ENCODE measurements around the gene SLC66A2. TPM values are rescaled to one million over a fixed set of nuclear protein-coding genes. Genes with fewer than 3 reads are reported as not detected.
"Not testable (repeated sequence)": the region's sequence is repeated elsewhere in the genome, so short reads cannot be mapped to it uniquely, and the experiment has no call there.

SLC66A2 gene
- 100 to 1,000 TPM in 2 of 4 donors, 10 to 100 TPM in 2; 69.4 to 176 (median 103) TPM for total RNA-seq

DNA sequence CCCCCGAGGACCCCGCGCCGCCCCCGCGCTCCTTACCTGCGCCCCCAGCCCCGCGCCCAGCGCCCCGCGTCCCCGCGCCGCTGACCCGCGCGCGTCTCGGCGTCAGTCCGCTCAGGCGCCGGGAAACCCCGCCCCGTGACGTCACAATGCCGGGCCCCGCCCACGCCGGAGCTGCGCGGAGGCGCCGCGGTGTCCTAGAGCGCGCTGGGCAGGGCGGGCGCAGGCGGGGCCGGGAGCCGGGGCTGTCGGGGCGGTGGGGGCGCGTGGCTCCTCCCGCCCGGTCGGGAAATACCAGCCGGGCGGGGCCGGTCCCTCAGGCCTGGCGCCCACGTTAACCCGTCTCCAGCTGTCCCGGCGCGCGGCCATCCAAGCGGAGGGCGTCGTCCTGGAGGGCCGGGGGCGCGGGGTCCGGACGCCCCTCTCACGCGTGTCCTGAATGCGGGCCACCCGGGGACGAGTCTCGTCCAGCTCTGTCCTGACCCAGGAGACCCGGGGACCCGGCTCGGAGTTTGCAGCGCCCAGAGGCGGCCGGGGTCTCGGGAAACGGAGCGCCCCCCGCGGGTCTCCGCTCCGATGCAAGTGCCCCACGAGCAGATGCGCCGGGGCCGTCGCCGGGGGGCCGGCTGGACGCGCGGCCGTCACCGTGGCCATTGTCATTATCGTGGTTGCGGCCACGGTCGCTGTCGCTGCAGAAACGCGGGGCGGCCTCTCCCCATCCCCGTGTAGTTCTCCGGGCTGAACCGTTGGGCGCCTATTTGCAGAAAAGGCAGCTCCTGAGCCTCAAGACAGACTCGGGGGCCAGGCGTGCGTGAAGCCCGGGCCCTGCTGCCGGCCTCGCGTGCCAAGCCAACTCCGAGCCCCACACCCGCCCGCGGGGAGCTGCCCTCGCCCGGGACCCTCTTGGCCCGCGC lies at the start of gene SLC66A2:
Gene SLC66A2 (minus strand): TSS at position 109 of the 911 bp plus-strand sequence. CDS start 727 bp downstream, outside the sequence.
- TF ChIP-seq, protein P1, sequence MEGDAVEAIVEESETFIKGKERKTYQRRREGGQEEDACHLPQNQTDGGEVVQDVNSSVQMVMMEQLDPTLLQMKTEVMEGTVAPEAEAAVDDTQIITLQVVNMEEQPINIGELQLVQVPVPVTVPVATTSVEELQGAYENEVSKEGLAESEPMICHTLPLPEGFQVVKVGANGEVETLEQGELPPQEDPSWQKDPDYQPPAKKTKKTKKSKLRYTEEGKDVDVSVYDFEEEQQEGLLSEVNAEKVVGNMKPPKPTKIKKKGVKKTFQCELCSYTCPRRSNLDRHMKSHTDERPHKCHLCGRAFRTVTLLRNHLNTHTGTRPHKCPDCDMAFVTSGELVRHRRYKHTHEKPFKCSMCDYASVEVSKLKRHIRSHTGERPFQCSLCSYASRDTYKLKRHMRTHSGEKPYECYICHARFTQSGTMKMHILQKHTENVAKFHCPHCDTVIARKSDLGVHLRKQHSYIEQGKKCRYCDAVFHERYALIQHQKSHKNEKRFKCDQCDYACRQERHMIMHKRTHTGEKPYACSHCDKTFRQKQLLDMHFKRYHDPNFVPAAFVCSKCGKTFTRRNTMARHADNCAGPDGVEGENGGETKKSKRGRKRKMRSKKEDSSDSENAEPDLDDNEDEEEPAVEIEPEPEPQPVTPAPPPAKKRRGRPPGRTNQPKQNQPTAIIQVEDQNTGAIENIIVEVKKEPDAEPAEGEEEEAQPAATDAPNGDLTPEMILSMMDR (IDR thresholded peaks at IDR 0.05), result no peak
- peak; percentile 89 for DNase-seq (ENCODE audit: low spot score)
- peak; percentile 94 for ATAC-seq (ENCODE audit: low FRiP score)

DNA sequence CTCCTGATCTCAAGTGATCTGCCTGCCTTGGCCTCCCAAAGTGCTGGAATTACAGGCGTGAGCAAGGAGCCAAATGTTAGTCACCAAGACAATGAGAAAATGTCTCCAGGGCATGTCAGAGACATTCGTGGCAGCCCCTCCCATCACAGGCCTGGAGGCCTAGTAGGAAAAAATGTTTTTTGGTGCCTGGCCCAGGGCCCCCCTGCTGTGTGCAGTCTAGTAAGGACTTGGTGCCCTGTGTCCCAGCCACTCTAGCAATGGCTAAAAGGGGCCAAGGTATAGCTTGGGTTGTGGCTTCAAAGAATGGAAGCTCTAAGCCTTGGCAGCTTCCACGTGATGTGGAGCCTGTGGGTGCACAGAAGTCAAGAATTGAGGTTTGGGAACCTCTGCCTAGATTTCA lies 49.4 kb upstream of the SLC66A2 start:
- TF ChIP-seq, protein P1 (IDR thresholded peaks at IDR 0.05), result no peak
- no peak for ATAC-seq (ENCODE audit: low FRiP score)
- DNase-seq (ENCODE audit: low spot score), result no peak

DNA sequence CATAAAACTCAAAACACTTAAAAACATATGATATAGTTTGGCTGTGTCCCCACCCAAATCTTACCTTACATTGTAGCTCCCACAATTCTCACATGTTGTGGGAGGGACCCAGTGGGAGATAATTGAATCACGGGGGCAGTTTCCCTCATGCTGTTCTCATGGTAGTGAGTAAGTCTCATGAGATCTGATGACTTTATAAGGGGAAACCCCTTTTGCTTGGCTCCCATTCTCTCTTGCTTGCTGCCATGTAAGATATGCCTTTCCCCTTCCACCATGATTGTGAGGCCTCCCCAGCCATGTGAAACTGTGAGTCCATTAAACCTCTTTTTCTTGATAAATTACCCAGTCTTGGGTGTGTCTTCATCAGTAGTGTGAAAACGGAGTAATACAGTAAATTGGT lies 48.2 kb upstream of the SLC66A2 start:
- not testable (repeated sequence) for DNase-seq (ENCODE audit: low spot score); ATAC-seq (ENCODE audit: low FRiP score)

DNA sequence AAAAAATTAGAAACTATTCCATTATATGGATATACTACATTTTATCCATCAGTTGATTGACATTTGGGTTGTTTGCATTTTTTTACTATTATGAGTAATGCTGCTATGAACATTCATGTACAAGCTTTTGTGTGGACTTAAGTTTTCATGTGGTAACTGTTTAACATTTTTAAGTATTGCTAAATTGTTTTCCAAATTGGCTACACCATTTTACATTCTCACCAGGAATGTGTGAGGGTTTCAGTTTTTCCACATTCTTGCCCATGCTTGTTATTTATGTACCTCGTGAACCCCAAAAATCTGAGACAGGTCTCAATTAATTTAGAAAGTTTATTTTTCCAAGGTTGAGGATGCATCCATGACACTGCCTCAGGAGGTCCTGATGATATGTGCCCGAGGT lies 40.0 kb upstream of the SLC66A2 start:
- DNase-seq (ENCODE audit: low spot score), result no peak
- no peak for ATAC-seq (ENCODE audit: low FRiP score)
- TF ChIP-seq, protein P1 (IDR thresholded peaks at IDR 0.05), result no peak

DNA sequence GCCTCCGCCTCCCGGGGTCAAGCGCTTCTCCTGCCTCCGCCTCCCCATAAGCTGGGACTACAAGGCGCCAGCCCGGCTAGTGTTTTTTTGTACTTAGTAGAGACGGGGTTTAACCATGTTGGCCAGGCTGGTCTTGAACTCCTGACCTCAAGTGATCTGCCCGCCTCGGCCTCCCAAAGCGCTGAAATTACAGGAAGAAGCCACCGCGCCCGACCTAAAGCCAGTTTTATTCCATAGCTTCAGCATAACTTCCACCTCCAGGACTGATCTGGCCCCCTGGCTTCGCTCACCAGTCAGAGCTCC lies 37.7 kb upstream of the SLC66A2 start:
- no peak for DNase-seq (ENCODE audit: low spot score)
- no peak for ATAC-seq (ENCODE audit: low FRiP score)
- TF ChIP-seq, protein P1 (IDR thresholded peaks at IDR 0.05), result no peak

DNA sequence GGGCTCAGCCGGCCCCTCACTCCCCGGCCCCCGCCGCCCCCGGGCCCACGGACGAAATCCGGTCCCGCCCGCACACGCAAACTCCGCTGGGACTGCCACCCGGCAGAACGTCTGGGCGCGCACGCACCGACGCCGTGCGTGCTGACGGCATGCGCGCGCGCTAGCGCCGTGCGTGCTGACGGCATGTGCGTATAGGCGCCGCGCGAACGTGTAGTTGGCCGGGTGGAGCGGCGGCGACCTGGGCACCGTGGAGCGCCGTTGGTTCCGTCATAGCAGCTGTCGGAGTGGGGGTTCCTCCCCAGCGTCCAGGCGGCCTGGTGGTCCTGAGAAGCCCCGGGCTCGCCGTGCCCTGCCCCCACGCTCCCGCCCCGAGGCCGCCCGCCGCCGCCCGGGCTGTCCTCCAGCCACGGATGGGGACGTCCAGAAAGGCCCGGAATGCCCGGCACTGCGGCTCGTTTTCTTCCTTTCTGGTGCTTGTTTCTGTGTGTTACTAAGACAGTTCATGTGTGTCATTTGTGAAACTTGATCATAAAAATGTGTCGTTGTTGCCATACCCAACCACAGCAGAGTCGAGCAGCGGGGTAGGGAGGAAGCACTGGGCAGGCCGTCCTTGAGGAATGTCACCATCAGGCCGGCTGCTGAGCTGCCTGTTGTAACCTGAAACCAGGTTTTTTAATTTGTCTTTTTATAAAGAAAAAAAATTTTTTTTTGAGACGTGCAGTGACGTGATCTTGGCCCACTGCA lies 37.2 kb upstream of the SLC66A2 start, which contains the start of gene TXNL4A:
Gene TXNL4A (minus strand): TSS at position 113 of the 744 bp plus-strand sequence. CDS start 171 bp downstream, outside the sequence.
- ATAC-seq (ENCODE audit: low FRiP score), result peak; percentile 92
- TF ChIP-seq, protein P1 (IDR thresholded peaks at IDR 0.05), result no peak
- DNase-seq (ENCODE audit: low spot score), result peak; percentile 31

DNA sequence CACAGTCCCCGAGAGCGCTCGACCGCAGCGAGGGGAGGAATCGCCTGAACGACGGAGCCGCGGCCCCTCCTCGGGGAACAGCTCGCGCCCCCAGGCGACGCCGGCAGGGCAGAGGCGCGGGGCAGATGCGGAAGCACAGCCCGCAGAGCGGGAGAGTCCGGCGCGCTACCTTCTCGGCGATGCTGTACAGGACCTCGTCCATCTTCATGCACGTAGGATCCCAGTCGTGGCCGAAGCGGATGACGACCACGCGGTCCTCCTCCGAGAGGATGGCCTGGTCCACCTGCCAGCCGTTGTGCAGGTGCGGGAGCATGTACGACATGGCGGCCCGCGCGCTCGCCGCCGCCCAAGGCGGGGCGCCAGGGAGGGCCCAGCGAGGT lies 36.6 kb upstream of the SLC66A2 start:
- DNase-seq (ENCODE audit: low spot score), result peak; percentile 29
- TF ChIP-seq, protein P1 (IDR thresholded peaks at IDR 0.05), result no peak
- ATAC-seq (ENCODE audit: low FRiP score), result peak; percentile 68

Measured in omental fat pad (tissue), 4 donors.